ENCODE measurements around the gene TMEM51.

The TMEM51 gene

GRCh38 chr1:15245593-15246360 is 92.2 kb downstream of the TMEM51 start:
- no peak for DNase-seq

- peak; percentile 86 for DNase-seq
Measured at GRCh38 chr1:15246960-15247614, 93.5 kb downstream of the TMEM51 start, which contains the start of gene FHAD1. FHAD1 (plus strand) TSS chr1:15247223; CDS start chr1:15251785, 4,562 bp downstream.

- no peak for DNase-seq
Measured at GRCh38 chr1:15248216-15248615, 94.7 kb downstream of the TMEM51 start.

DNA sequence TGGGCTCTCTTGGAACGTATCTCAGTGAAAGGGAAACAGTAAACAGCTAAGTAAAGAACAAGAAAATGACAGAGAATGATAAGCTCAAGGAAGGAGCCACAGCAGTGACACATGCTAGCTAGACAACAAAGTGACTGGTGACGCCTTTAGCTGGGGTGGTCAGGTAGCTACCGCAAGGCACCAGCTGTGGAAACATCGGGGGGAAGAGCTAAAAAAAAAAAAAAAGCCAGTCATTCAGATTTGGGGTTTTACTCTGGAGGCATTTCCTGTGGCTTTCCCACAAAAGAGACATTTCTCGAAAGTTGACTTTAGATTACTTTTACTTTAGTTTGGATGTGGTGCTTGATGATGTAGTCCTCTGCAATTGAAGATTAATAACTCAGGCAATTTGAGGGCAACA is 95.5 kb downstream of the TMEM51 start:
- DNase-seq: no peak

GRCh38 chr1:15251857-15252835 is 98.6 kb downstream of the TMEM51 start:
- no peak for DNase-seq

DNA sequence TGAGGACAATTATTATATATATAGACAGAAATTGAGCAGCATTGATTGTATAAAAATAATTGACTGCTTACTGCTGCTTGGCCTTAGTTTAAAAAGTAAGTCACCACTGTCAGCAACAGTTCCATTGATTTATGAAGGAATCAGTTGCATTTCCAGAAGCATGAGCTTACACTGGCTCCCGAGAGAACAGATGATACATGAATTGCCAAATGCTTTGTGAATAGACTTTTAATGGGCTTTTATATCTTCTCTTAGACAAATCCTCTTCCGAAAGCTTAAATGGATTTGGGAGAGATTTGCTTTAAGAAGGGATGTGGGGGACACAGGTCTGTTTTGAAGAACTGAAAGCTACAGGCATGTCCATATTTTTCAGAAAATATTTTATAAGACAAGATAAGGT is 101.0 kb downstream of the TMEM51 start:
- no peak for DNase-seq

- no peak for DNase-seq
Measured at GRCh38 chr1:15255582-15256149, 102.1 kb downstream of the TMEM51 start.

DNA sequence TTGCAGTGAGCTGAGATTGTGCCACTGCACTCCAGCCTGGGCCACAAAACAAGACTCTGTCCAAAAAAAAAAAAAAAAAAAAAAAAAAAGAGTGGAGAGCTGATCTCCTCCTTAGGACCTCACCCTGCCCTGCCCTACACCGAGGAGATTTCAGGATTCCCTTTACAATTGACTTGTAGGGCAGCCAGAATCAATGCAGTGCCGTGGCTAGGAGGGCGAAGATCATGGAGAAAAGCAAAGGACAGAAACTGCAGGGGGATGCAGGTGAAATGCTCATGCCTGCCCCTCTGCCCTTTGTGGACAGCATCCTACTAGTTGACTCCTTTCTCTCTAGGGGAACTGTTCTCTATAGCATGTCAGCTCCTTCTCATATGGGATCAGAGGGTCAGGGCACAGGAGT is 103.0 kb downstream of the TMEM51 start:
- no peak for DNase-seq

GRCh38 chr1:15257309-15257708 is 103.8 kb downstream of the TMEM51 start:
- DNase-seq: no peak

DNA sequence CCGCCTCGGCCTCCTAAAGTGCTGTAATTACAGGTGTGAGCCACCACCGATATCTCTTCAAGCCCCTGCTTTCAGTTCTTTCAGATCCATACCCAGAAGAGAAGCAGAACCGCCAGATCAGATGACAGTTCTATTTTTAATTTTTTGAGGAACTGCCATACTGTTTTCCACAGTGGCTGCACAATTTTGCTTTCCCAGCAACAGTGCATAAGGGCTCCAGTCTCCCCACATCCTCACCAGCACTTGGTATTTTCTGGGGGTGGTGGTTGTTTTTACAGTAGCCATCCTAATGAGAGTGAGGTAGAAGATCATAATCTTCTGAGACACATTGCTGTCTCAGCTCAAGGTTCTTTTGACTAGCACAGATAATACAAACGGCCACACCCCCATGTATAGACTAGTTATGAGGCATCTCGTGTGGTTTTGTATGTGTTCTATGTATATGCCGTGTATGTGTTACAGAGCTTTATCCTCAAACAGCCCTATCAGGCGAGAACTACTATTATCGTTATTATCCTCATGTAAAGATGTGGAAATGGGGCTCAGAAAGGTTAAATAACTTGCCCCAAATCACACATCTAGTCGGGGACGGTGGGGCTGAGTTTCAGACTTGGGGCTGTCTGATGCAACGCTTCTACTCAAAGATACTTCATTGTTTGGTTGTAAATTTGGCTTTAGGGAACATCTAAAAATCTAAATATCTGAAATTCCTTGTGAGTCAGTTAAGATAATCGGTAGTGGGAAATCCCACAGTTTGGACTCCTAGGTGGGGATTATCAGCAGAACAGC is 105.5 kb downstream of the TMEM51 start:
- no peak for DNase-seq

GRCh38 chr1:15259622-15260007 is 106.1 kb downstream of the TMEM51 start:
- no peak for DNase-seq

DNA sequence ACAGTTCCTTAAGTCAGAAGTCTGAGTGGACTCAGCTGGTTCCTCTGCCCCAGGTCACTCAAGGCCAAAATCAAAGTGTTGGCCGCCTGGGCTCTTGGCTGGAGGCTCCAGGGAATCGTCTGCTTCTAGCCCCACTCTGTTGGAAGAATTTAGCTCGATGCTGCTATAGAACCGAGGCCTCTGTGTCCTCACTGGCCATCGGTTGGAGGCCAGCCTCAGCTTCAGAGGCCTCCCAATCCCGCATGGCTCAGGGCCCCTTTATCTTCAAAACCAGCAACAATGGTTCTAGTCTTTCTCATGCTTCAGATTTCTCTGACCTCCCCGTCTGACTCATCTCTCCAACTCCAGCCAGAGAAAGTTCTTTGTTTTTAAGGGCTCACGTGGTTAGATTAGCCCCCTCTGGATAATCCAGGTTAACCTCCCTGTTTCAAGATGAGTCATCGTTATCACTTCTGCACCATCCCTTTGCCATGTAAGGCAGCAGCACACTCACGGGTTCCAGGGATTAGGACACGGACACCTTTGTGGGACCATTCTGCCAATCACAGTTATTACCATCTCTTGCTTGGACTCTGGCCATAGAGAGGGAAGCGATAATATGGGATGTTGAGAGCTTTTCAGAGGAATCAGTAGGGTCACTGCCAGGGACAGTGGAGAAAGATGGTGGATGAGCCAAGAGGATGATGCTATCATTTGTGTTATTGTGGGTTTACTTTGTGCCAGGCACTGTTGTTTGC is 107.0 kb downstream of the TMEM51 start:
- DNase-seq: no peak

GRCh38 chr1:15261155-15262002 is 107.8 kb downstream of the TMEM51 start:
- no peak for DNase-seq

DNA sequence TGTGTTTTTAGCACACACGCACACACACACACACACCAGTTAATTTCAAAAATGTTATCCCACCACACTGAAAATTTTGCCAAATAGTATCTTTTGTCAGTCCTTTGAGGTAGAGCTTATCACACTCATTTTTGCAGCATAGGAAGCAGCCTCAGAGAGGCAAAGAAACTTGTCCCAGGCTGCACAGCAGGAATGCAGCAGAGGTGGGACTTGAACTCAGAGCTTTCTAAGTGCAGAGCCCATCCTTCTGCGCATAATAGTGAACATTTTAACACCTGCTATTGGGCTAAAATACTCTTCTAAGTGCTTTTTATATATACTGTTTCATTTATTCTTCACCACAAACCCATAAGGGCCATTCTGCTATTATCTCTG is 108.4 kb downstream of the TMEM51 start:
- no peak for DNase-seq

GRCh38 chr1:15262706-15263105 is 109.2 kb downstream of the TMEM51 start:
- DNase-seq: no peak

- no peak for DNase-seq
Measured at GRCh38 chr1:15264769-15265168, 111.2 kb downstream of the TMEM51 start.

All from right kidney (tissue), 1 donor.